DND-41 (cell line): Measurements from ENCODE around the gene PPP1R18.
"Not testable (repeated sequence)": the region's sequence is repeated elsewhere in the genome, so short reads cannot be mapped to it uniquely, and the experiment has no call there.

Experiments
- ATAC-seq: fragments of 200-7000 bp; cut with Tn5 transposase; 3 replicates; pipeline ENCODE4 v1.9.1; 2021; ENCODE audit warnings: low read depth; ENCODE audit not compliant: insufficient read depth
- DNase-seq: peaks from one replicate; pipeline ENCODE4 v3.0.0-alpha.2; 2020
- H2AFZ ChIP-seq: 2 replicates; pipeline ENCODE4 v1.6.0; 2012; ENCODE audit warnings: low read depth, low read length
- H3K27ac ChIP-seq: 2 replicates; pipeline ENCODE4 v1.5.1; 2012; ENCODE audit warnings: low read length, inconsistent platforms
- H3K27me3 ChIP-seq: fragments of 200-600 bp; sonication (generic); 2 replicates; pipeline ENCODE4 v1.6.0; 2012; ENCODE audit warnings: low read length, mild to moderate bottlenecking, inconsistent platforms; ENCODE audit not compliant: insufficient read depth, poor library complexity
- H3K36me3 ChIP-seq: 2 replicates; pipeline ENCODE4 v1.5.1; 2012; ENCODE audit warnings: low read length, inconsistent platforms; ENCODE audit not compliant: insufficient read depth
- H3K4me1 ChIP-seq: 2 replicates; pipeline ENCODE4 v1.5.1; 2012; ENCODE audit warnings: mild to moderate bottlenecking, low read length; ENCODE audit not compliant: insufficient read depth
- H3K4me2 ChIP-seq: 2 replicates; pipeline ENCODE4 v1.6.0; 2012; ENCODE audit warnings: mild to moderate bottlenecking, moderate library complexity, low read length, inconsistent platforms; ENCODE audit not compliant: insufficient read depth
- H3K4me3 ChIP-seq, 2 experiments: fragments of 200-600 bp in 1 of 2; shearing (Covaris generic) in 1 of 2; 2 replicates each; pipeline ENCODE4 v1.5.1; 2012 to 2016; ENCODE audit warnings: inconsistent platforms in 2 of 2, low read length in 2 of 2, mild to moderate bottlenecking in 2 of 2, low read depth in 1 of 2, moderate library complexity in 1 of 2
- H3K79me2 ChIP-seq: 2 replicates; pipeline ENCODE4 v1.6.0; 2012; ENCODE audit warnings: low read length, inconsistent platforms; ENCODE audit not compliant: insufficient read depth
- H3K9ac ChIP-seq: 2 replicates; pipeline ENCODE4 v1.6.0; 2012; ENCODE audit warnings: low read depth, mild to moderate bottlenecking, inconsistent platforms, low read length, moderate library complexity
- H3K9me3 ChIP-seq: 2 replicates; pipeline ENCODE4 v1.5.1; 2012; ENCODE audit warnings: low read length, moderate library complexity, mild to moderate bottlenecking, inconsistent platforms; ENCODE audit not compliant: insufficient read depth, severe bottlenecking
- H4K20me1 ChIP-seq: 2 replicates; pipeline ENCODE4 v1.6.0; 2012; ENCODE audit warnings: low read length; ENCODE audit not compliant: insufficient read depth
- CTCF ChIP-seq: IDR thresholded peaks from 2 replicates; pipeline ENCODE4 v1.5.1; 2012; ENCODE audit warnings: borderline replicate concordance, low read length, moderate library complexity, mild to moderate bottlenecking; ENCODE audit not compliant: poor library complexity, severe bottlenecking; ENCODE audit errors: extremely low read depth
- EZH2 ChIP-seq: IDR thresholded peaks from 3 replicates; pipeline ENCODE4 v1.6.1; 2012; ENCODE audit warnings: borderline replicate concordance, low read depth, mild to moderate bottlenecking, moderate library complexity, low read length, inconsistent platforms; ENCODE audit not compliant: severe bottlenecking

Gene PPP1R18

GRCh38 chr6:30664994-30665767 lies 21.3 kb downstream of the PPP1R18 start:
- H3K4me1 ChIP-seq = no peaks in the 10 kb centered on the region
- no peak overlapping the region for H3K27ac ChIP-seq
- H3K79me2 ChIP-seq = no peaks in the 10 kb centered on the region
- H3K27me3 ChIP-seq = no peaks in the 10 kb centered on the region
- H3K9me3 ChIP-seq = no peaks in the 10 kb centered on the region
- H4K20me1 ChIP-seq = no peaks in the 10 kb centered on the region
- ATAC-seq (no peak), DNase-seq (no peak)
- H3K9ac ChIP-seq = no peak overlapping the region
- peaks cover 75% of the 10 kb centered on the region for H3K36me3 ChIP-seq
- no peak overlapping the region for H2AFZ ChIP-seq
- H3K4me3 ChIP-seq = no peak overlapping the region
- TF ChIP-seq CTCF (no peak), EZH2 (no peak)
- H3K4me2 ChIP-seq = no peak overlapping the region

GRCh38 chr6:30657922-30658321 lies 28.5 kb downstream of the PPP1R18 start:
- not testable (repeated sequence) for DNase-seq
- H3K36me3 ChIP-seq = peaks cover 86% of the 10 kb centered on the region

GRCh38 chr6:30657454-30657853 lies 29.0 kb downstream of the PPP1R18 start:
- Histone ChIP-seq H3K4me2 (no peak overlapping the region), H3K27me3 (no peaks in the 10 kb centered on the region), H3K4me1 (no peaks in the 10 kb centered on the region), H4K20me1 (no peaks in the 10 kb centered on the region), H3K79me2 (no peaks in the 10 kb centered on the region), H3K4me3 (no peak overlapping the region), H2AFZ (no peak overlapping the region), H3K9ac (no peak overlapping the region), H3K9me3 (no peaks in the 10 kb centered on the region), H3K36me3 (peaks cover 86% of the 10 kb centered on the region), H3K27ac (no peak overlapping the region)
- ATAC-seq (no peak), DNase-seq (no peak)
- no peak for TF ChIP-seq CTCF
- TF ChIP-seq EZH2 = no peak

More at GRCh38 chr6:30657922-30658321, 28.5 kb downstream of the PPP1R18 start:
- H3K9ac ChIP-seq, H3K9me3 ChIP-seq, H3K4me3 ChIP-seq, H3K27ac ChIP-seq, H3K4me2 ChIP-seq, H2AFZ ChIP-seq, H3K79me2 ChIP-seq, H4K20me1 ChIP-seq, H3K27me3 ChIP-seq, H3K4me1 ChIP-seq, ATAC-seq: not testable (repeated sequence)

GRCh38 chr6:30656513-30656912 lies 29.9 kb downstream of the PPP1R18 start:
- Histone ChIP-seq H4K20me1 (no peaks in the 10 kb centered on the region), H3K27ac (no peak overlapping the region), H3K4me3 (no peak overlapping the region), H3K36me3 (peaks cover 86% of the 10 kb centered on the region), H3K79me2 (no peaks in the 10 kb centered on the region), H3K4me2 (no peak overlapping the region), H3K27me3 (no peaks in the 10 kb centered on the region), H3K9ac (no peak overlapping the region), H3K9me3 (no peaks in the 10 kb centered on the region), H3K4me1 (no peaks in the 10 kb centered on the region), H2AFZ (no peak overlapping the region)
- no peak for DNase-seq
- no peak for TF ChIP-seq EZH2
- no peak for TF ChIP-seq CTCF
- ATAC-seq = no peak
